Uterus (tissue), 2 donors: ENCODE measurements around the gene NDNF.

Source experiments
- POLR2A ChIP-seq, 2 donors: fragments of 450-650 bp; IDR thresholded peaks; one replicate each; pipeline ENCODE4 v1.6.1; 2016; ENCODE audit warnings: antibody characterized with exemption in 2 of 2, mild to moderate bottlenecking in 1 of 2, moderate library complexity in 1 of 2
- TF ChIP-seq, protein P1 (sequence below), 4 experiments: fragments of 200-600 bp in 2 of 4; fragments of 450-650 bp in 2 of 4; sonication (generic) in 2 of 4; IDR thresholded peaks; one replicate each; pipeline ENCODE4 v1.5.1; 2016 to 2019; ENCODE audit warnings: antibody characterized with exemption in 4 of 4, mild to moderate bottlenecking in 2 of 4, moderate library complexity in 1 of 4

DNA sequence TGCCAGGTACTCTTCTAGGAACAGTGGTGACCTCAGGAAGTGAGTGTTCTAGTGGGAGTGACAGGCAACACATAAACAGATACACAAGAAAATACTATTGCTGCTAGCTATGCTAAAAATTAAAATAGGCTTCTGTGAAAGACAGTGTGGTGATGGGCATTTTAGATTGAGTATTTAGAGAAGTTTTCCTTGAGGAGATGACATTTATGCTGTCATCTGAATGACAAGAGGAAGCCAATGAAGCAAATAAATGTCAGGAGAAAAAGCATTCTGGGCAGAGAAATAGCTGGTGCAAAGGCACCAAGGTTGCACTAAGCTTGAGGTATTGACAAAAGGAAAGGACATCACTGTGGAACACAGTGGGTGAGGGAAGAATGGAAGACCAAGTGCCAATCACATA, 18.0 kb downstream of the NDNF start:
- TF ChIP-seq, protein P1, sequence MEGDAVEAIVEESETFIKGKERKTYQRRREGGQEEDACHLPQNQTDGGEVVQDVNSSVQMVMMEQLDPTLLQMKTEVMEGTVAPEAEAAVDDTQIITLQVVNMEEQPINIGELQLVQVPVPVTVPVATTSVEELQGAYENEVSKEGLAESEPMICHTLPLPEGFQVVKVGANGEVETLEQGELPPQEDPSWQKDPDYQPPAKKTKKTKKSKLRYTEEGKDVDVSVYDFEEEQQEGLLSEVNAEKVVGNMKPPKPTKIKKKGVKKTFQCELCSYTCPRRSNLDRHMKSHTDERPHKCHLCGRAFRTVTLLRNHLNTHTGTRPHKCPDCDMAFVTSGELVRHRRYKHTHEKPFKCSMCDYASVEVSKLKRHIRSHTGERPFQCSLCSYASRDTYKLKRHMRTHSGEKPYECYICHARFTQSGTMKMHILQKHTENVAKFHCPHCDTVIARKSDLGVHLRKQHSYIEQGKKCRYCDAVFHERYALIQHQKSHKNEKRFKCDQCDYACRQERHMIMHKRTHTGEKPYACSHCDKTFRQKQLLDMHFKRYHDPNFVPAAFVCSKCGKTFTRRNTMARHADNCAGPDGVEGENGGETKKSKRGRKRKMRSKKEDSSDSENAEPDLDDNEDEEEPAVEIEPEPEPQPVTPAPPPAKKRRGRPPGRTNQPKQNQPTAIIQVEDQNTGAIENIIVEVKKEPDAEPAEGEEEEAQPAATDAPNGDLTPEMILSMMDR (IDR thresholded peaks at IDR 0.05) = no peak
- no peak for TF ChIP-seq POLR2A (IDR thresholded peaks at IDR 0.05)
